Lower leg skin (tissue), 4 donors: ENCODE data around the gene SNRNP200. TPM values are rescaled to one million over a fixed set of nuclear protein-coding genes. Genes with fewer than 3 reads are reported as not detected.

ENCODE experiments used
- DNase-seq, 2 donors: peaks; one replicate each; pipeline ENCODE4 v3.0.0-alpha.2; 2019; ENCODE audit warnings: low spot score in 2 of 2
- H3K4me3 ChIP-seq: fragments of 200-600 bp; sonication (generic); 2 replicates; pipeline ENCODE4 v1.5.1; 2017; ENCODE audit warnings: mild to moderate bottlenecking, low read depth; ENCODE audit not compliant: poor library complexity, severe bottlenecking
- POLR2A ChIP-seq, 2 donors: fragments of 450-650 bp; IDR thresholded peaks; one replicate each; pipeline ENCODE4 v1.6.1; 2016 to 2017; ENCODE audit warnings: antibody characterized with exemption in 2 of 2, mild to moderate bottlenecking in 1 of 2, moderate library complexity in 1 of 2
- WGBS, 2 donors: methylation state at CpG; one replicate each; pipeline ENCODE4 v1.1.5; 2018; 5-methylcytosine and 5-hydroxymethylcytosine counted together
- intact Hi-C: fragments of 100-400 bp; cut with DNase I; formaldehyde crosslinking; loops from one replicate; pipeline ENCODE4 v1.15.0; 2023; ENCODE audit warnings: low total_unique reads
- total RNA-seq, 4 donors: library from RNA; depleted of rRNA; stranded (reverse); fragments of >200 nt; gene quantifications; one replicate each; pipeline ENCODE4 v1.1.0, GENCODE V29; 2016
- TF ChIP-seq, protein P1 (sequence below), 3 donors: fragments of 450-650 bp; IDR thresholded peaks; one replicate each; pipeline ENCODE4 v1.5.1; 2016; ENCODE audit warnings: antibody characterized with exemption in 3 of 3, mild to moderate bottlenecking in 3 of 3, moderate library complexity in 2 of 3

Gene SNRNP200
- total RNA-seq, 4 donors from 2014 or later, result 73.4 to 94.0 (median 87.5) TPM

DNA sequence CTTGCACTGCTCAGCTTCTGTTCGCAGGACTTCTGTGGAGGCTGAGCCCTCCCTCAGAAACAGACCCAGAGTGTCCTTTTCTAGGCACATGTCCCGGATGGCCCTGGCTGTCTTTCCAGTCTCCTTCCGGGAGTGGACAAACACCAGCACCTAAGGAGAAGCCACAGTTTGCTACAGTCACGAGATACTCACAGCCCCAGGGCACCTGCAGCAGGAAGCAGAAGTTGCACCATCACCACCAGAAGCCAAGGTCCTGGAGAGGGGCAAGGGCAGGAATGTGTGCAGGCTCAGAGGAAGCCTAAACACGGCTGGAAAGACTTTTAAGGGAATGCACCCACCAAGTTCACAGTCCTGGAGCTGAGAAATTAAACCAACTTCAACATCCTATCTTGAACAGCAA lies 13.6 kb downstream of the SNRNP200 start:
- 81 to 93% methylated on average over 5 of the region's 5 CpGs for WGBS, 2 donors
- no peak overlapping the region for H3K4me3 ChIP-seq
- TF ChIP-seq POLR2A (IDR thresholded peaks at IDR 0.05), result no peak
- TF ChIP-seq, protein P1, sequence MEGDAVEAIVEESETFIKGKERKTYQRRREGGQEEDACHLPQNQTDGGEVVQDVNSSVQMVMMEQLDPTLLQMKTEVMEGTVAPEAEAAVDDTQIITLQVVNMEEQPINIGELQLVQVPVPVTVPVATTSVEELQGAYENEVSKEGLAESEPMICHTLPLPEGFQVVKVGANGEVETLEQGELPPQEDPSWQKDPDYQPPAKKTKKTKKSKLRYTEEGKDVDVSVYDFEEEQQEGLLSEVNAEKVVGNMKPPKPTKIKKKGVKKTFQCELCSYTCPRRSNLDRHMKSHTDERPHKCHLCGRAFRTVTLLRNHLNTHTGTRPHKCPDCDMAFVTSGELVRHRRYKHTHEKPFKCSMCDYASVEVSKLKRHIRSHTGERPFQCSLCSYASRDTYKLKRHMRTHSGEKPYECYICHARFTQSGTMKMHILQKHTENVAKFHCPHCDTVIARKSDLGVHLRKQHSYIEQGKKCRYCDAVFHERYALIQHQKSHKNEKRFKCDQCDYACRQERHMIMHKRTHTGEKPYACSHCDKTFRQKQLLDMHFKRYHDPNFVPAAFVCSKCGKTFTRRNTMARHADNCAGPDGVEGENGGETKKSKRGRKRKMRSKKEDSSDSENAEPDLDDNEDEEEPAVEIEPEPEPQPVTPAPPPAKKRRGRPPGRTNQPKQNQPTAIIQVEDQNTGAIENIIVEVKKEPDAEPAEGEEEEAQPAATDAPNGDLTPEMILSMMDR (IDR thresholded peaks at IDR 0.05), result no peak
- intact Hi-C loops, result no loop called here
- no peak for DNase-seq

DNA sequence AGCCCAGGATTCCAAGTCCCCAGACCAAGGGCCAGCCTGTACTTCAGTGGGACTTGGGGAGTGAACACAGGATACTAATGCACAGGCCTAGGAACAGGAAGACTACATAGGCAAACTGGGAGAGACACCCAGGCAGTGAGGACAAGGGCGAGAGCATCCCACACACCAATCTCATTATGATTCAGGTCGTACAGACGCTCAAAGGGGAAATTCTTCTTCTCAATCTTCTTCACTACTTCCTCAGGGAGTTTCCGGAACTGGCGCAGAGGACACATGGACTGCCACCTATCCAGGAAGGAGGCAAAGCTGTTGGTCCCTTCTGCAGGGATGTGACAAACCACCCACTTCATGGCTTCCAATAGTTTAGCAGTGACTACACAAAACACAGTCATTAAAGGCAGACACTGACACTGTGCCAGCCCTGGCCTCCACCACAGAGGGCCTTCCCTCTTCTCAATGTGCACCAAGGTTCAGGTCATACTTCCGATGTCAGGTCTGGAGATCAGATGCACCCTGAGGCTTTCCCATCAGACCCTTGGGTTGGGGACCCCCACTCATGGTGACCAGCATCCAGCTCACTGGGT lies 18.0 kb downstream of the SNRNP200 start:
- intact Hi-C loops, result no loop called here
- H3K4me3 ChIP-seq, result no peak overlapping the region
- DNase-seq, result no peak
- TF ChIP-seq, protein P1 (IDR thresholded peaks at IDR 0.05), result no peak
- TF ChIP-seq POLR2A (IDR thresholded peaks at IDR 0.05), result no peak
- 83 to 86% methylated on average over 6 of the region's 6 CpGs for WGBS, 2 donors

DNA sequence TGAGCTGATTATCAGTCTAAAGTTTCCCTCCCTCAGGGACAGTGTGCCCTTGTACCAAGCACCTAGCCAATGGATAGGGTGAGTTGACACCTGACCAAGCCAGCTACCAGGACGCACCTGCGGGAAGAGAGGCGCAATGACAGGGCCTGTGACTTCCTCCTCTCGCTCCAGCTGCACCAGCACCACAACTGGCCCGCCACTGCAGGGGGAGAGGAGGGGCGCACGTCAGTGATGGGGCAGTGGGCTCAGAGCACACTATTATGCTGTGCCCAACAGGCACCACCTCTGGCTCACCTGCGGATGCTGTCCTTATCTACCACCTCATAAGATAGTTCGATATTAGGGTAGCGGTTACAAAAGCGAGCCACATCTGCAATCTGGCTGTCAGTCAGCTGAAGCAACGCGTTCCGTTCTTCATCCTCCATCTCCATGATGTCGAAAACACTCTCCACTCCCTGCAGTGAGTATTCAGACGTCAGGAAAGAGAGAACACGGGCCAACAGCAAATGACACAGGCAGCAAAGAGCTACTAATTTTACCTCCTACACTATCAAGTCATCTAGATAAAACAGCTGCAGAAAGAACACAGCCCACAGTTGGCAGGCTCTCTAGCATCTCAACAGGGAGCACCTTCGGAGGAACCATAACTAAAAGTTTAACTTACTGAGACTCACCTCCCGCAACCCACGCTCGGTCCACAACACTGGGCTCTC lies 28.4 kb downstream of the SNRNP200 start:
- WGBS, 2 donors, result 93 to 95% methylated on average over 21 of the region's 21 CpGs
- intact Hi-C loops, result no loop called here

DNA sequence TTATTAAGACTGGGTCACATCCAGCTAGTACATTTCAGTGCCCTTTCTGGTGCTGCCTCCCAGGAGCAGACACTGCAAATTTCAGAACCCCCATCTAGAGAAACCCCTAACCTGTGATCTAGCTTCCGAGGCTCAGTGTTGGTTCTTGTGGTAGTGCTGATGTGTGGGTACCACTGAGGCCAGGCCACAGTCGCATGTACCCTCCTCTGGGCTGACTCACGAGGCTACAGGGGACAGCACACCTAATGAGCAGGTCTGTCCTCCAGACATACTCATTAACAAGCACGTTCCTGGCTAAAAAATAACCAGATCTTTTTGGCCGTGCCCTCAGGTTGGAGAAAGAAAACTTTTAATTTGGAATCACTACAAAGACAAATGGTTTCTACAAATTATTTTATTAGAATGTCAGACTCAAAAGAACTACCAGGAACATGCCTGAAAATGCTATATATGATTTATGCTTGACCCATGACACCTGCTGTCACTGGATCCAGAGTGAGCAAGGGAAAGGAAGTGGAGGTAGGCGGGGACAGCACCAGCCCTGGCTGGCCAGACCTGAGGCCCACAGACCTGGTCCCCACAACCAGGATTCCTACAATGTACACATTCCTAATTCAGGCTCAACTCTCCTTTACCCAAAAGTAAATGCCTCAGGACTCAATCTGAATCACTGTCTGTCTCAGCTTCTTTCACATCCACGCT lies 30.8 kb downstream of the SNRNP200 start:
- TF ChIP-seq, protein P1 (IDR thresholded peaks at IDR 0.05), result no peak
- TF ChIP-seq POLR2A (IDR thresholded peaks at IDR 0.05), result no peak
- no peak overlapping the region for H3K4me3 ChIP-seq
- WGBS, 2 donors, result 74% methylated on average over 7 of the region's 7 CpGs
- intact Hi-C loops, result no loop called here
- no peak for DNase-seq

More for the DNA sequence above, 28.4 kb downstream of the SNRNP200 start:
- no peak overlapping the region for H3K4me3 ChIP-seq
- TF ChIP-seq, protein P1 (IDR thresholded peaks at IDR 0.05), result no peak
- TF ChIP-seq POLR2A (IDR thresholded peaks at IDR 0.05), result no peak
- no peak for DNase-seq

DNA sequence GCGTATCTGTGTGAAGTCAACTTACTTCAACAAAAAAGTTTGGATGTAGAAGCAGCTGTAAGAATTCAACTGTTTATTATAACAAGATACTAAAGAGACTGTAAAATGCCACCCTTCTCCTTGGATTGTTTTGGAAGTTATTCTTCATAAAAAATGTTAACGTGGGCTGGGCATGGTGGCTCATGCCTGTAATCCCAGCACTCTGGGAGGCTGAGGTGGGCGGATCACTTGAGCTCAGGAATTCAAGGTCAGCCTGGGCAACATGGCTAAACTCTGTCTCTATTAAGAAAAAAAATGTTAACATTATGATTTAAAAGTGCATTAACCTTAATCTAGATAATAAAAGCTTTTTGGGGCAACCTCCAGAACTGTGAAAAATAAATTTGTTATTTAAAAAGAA lies 31.6 kb downstream of the SNRNP200 start:
- TF ChIP-seq POLR2A (IDR thresholded peaks at IDR 0.05), result no peak
- TF ChIP-seq, protein P1 (IDR thresholded peaks at IDR 0.05), result no peak
- WGBS, 2 donors, result 77 to 79% methylated on average over 3 of the region's 3 CpGs
- no peak for DNase-seq
- intact Hi-C loops, result no loop called here
- no peak overlapping the region for H3K4me3 ChIP-seq
